ENCODE data around the gene MVK.

- TF ChIP-seq CTCF (IDR thresholded peaks at IDR 0.05) (no peak), POLR2A (IDR thresholded peaks at IDR 0.05) (no peak)
Measured at GRCh38 chr12:109625749-109626377, 52.3 kb downstream of the MVK start.
